Stimulated activated CD4-positive, alpha-beta T cell treated with anti-CD3 and anti-CD28 coated beads, Interleukin-4, amount 100 ng/mL, for 48 hours (primary cell): ENCODE results near the gene STT3B.
"Not testable (repeated sequence)": the region's sequence is repeated elsewhere in the genome, so short reads cannot be mapped to it uniquely, and the experiment has no call there.

Experiments used
- DNase-seq, 2 donors: peaks; one replicate each; pipeline ENCODE4 v3.0.0-alpha.2; 2020; ENCODE audit warnings: low read depth in 2 of 2

The STT3B gene

DNA sequence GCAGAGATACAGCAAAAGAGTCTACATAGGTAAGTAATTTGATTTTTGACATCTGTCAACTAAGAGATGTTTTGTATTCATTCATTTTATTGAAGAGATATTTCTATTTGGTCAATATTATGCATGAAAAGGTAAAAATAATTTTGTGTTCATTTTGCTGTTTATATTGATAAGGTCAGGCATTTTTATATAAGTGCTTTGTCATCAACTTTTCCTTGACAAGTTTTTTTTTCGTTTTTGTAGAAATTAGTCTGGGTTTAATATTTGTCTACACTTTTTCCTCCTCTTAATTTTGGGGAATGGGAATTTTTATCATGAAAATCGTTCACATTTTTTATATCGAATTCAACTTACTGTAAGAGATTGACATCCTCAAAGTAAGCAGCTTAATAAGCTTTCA is 67.7 kb downstream of the STT3B start:
- no peak for DNase-seq

DNA sequence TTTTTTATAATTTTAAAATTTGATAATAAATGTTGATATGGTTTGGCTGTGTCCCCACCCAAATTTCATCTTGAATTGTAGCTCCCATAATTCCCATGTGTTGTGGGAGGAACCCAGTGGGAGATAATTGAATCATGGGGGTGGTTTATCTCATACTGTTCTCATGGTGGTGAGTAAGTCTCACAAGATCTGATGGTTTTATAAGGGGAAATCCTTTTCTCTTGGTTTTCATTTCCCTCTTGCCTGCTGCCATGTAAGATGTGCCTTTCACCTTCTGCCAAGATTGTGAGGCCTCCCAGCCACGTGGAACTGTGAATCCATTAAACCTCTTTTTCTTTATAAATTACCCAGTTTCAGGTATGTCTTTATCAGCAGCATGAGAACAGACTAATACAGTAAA is 72.6 kb downstream of the STT3B start:
- not testable (repeated sequence) for DNase-seq

DNA sequence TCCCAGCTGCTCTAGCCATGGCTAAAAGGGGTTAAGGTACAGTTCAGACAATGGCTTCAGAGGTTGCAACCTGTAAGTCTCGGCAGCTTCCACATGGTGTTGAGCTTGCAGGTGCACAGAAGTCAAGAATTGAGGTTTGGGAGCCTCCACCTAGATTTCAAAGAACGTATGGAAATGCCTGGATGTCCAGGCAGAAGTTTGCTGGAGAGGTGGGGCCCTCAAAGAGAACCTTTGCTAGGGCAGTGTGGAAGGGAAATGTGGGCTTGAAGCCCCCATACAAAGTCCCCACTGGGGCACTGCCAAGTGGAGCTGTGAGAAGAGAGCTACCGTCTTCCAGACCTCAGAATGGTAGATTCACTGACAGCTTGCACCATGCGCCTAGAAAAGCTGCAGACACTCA is 73.7 kb downstream of the STT3B start:
- DNase-seq = no peak

DNA sequence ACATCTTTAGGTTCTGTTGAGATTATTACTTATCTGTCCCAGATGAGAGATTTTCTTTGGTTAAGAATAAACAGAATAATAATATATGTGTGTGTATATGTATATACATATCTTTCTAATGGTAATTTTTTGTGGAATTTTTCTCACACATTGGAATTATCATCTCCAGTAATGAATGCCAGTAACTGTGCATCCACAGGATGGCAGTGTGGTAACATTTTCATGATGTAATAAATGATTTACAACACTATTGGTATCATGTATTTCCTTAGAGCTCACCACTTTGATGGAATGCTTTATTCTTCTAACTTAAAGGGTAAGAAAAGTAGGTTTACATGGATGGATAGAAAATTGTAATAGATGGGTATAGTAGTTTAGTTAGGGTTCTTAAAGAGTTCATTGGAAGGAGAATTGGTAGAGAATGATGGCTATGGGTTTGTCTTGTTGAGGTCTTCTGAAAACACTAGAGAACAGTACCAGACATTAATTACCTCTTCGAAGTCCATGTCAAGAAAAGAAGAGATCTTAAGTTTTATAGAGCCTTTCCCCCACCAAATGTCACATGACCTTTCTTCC is 78.1 kb downstream of the STT3B start:
- DNase-seq = no peak

DNA sequence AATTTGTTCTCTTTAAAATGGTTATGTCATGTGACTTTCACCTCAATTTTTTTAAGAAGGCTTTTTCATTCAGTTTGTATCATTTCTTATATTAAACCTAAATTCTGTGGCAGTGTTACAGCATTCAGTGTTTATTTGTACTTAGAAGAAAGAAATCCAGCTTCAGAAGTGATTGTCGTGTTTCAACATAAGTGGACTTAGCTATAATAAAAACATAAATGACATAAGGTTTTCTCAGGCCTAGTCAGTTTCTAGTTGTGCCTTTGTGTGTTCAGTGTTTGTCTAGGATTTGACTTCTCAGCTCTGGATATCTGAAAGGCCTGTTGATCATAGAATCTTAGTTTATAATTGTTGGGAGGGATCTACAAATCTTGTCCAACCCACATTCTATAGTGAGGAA is 80.5 kb downstream of the STT3B start:
- no peak for DNase-seq

DNA sequence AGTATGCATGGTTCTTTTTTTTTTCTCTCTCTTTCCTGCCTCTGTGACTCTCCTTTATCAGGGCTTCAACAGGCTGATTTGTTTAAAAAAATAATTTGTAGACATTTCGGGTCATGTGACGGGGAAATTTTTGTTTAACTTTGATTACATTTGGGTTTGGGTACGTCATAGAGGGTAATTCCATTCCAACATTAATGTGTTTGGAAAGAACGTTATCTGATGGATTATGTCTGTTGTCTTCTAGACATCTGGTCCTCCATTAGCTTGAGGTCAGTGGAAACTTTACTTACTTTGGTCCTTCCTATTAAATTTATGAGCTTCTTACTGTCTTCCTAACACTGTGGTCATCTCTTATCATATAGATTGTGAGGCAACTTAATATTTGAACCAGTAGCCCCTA is 80.9 kb downstream of the STT3B start:
- DNase-seq = no peak

DNA sequence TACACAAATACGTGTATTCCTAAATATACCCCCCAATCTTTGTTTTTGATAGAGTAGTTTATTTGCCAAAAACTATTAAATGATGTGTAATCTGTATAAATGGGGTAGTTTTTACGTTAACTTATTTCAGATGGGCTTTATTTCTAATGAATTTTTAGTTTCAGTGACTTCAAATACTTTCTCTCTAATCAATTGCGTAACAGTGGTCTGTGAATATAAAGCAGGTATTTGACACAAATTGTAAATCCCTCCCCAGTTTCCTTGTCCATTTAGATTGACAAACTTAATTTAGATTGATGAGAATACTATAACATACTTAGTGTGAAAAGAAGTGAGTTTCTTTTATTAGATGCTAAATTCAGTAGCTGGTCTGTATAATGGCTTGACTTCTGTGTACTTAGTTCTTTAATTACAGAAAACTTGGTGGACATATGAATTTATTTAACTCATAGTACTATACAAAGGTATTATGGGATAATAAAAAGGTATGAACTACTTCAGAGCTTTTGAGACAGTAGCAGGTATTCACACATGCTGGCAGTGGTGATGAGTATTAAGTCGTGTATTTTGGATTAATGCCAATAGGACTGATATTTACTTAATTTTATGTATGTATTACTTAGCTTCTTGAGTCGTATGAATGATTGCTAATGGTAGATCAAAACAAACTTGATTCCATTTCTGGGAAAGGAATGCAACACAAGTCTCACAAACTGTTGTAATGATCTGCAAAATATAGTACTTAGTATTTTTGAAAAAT is 81.6 kb downstream of the STT3B start:
- no peak for DNase-seq

DNA sequence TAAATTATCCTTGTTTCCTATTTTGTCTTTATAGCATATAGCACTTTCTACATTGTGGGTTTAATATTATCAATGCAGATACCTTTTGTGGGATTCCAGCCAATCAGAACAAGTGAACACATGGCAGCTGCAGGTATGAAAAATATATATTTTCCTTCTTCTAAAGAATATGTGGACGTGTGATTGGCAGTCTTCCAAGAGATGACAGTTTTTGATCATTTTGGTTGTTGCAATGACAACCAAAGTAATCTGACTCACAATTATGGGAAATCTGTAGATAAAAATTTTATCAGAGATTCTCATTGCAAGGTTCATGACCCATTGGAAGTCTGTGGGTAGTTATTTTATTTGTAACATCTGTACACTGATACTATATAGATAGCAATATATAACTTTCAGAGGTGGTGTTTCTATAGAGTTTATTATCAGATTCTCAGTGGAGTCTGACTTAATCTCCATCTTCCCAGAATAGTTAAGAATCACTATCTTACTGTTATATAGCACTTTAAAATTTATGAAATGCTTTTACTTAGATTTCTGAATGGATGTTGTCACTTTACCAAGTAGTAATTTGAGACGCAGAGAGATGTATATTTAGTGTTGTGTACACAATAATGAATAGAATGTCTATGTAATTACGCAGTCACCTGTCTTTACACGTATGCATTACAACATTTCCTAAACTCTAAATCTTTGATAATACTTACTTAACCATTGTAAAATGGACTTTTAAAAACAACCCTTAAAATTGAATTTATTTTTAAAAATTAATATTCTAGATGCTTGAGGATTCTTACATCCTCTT is 82.5 kb downstream of the STT3B start:
- no peak for DNase-seq

DNA sequence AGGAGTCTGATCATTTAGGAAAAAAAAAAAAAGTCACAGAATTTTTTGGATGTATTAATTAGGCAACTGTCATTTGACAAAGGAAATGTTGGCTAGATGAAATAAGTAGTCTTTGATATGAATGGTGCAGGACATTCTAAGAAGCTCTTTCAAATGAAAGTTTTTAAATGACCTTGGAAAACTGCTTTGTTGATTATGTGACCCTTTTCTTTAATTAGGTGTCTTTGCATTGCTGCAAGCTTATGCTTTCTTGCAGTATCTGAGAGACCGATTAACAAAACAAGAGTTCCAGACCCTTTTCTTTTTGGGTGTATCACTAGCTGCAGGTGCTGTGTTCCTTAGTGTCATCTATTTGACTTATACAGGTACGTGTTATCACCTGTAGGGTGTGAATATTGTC is 84.0 kb downstream of the STT3B start:
- DNase-seq = no peak

DNA sequence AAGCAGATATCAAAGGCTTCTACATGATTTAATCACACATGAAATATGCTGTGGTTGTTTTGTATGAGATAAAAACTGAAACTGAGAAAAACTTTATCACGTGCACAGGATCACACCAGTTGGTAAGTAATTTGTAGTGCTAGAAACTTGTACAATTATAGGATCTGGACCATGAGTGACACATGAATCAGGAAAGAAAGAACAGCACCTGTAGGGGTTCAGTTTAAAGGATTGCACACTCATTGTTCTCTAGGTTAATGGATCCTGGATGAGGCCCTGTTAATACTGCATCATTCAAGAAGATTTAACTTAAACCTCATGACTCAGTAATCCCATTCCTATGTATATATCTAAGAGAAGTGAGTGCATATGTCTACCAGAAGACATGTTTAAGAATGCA is 87.9 kb downstream of the STT3B start:
- DNase-seq = no peak

DNA sequence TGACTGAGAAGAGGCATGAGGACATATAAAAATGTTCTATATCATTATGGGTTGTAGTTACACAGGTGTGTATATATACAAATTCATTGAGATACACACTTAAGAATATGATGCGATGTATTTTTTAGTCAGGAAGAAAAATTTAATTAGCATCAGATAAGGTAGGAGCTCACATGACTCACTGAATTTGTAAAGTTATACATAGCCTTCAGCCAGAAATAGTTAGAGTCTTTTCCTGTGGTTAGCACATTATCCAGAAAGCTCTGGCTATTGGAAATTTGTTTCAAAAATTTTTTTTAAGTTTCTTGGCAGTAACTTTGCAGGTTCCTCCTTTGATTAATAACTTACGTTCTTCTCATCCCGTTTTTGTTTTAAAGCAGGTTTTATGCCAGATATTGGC is 88.6 kb downstream of the STT3B start:
- no peak for DNase-seq

DNA sequence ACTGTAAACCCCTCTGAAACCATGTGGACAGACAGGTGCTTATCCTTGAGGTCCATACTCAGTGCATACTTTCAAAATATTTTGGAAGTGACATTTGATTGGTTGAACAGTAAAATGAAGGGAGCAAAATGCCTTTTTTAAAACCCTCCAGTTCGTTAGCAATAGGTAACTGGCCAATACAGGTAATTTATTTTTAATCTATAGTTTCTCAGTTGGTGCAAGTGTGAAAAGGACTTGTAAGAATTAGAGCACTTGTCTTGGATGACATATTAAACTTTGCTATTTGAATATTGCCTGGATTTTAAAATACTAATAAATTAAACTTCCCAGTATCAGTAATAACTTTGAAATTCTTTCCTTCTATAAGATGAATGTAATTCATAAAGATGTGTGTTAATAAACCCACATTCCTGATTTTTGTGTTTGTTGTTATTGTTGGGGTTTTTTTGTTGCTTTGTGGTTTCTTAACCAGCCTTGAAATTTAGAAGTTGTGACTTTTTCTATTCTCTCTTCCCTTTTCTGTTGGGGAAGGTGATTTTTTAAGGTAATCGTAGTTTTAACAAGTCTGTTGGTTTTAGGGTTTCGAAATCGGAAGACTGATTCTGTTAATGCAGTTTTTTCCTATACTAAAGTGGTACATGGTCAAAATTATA is 90.0 kb downstream of the STT3B start:
- DNase-seq = no peak

DNA sequence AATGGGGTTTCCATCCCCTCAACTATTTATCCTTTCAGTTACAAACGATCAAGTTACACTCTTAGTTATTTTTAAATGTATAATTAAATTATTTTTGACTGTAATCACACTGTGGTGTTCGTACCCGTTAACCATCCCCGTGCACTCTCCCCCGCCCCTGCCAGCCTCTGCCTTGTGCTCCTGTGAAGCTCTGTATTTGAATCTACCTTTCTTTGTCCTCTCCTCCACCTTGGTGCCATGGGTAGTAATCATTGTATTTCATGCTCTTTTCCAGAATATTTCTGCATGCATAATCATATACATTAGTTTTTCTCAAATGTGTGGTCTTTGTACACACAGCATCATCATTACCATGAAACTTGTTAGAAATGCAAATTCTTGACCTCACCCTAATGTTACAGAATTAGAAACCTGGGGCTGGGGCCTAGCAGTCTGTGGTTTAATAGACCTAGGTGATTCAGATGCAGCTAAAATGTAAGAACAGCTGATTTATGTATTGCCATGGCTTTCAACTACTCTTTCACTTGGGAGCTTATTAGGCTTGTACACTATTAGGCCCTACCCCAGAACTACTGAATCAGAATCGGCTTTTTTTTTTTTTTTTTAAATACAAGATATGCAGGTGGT is 91.5 kb downstream of the STT3B start:
- no peak for DNase-seq

DNA sequence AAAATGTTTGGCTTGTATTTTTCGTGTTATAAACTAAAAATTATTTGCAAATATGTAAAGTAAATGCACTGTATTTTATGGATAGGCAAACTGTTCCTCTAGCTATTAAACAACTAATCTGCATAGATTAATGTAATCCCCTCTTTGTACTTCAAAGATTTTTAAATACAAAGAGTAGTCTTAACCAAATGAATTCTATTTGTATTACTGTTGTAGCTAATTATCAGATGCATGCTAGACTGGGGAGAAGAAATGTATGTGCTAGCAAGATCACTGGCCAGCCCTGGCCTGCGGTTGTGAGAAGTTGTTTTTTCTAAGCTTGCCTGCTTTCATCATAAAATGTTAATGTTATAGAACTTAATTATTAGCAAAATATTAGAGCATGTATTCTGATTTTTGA is 92.6 kb downstream of the STT3B start:
- DNase-seq = no peak

DNA sequence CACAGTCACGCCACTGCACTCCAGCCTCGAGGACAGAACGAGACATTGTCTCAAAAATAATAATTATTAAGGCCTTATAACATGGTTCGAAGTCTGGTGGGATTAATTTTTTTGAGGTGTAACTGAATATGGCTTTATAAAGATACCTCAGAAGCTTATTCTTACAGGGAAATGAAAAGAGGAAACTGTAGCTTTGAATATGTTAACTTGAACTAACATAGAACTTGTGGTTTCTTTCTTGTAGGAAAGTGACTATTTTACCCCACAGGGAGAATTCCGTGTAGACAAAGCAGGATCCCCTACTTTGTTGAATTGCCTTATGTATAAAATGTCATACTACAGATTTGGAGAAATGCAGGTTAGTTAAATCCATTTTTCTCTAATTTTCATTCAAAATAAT is 96.3 kb downstream of the STT3B start:
- no peak for DNase-seq

DNA sequence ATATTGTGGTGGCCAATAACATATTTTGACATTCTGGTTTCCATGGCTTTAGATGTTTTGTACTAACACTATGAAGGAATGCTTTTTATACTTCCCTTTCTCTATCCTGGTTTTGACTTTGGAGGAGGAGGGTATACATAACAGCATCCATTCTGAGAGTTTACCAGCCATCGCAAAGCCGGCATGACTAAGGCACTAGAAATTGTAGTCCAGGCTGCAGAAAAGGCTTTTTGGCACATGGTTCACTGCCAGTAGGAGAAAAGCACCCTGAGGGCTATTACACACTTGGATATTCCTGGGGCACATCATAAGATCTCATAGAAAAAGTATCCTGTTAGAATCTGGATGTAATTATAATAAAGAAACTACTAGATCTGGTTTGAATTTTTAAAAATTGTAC is 101.8 kb downstream of the STT3B start:
- no peak for DNase-seq

DNA sequence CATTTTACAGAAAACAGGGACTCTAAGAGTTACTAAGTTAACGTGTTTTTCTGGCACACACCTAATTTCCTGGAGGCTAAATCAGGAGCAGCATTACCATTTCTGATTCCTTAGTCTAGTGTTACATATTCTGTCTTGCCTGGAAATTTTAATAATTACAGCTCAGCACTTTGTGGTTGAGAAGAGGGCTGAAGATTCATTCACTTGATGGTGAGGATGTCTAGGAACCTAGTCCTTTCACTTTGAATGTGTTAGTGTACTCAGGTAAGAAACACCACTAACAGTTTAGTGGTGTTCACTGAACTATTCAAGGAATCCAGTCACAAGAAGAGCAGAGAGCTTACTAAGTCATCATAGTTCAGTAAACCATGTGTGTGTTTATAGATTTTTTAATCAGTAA is 102.8 kb downstream of the STT3B start:
- no peak for DNase-seq

DNA sequence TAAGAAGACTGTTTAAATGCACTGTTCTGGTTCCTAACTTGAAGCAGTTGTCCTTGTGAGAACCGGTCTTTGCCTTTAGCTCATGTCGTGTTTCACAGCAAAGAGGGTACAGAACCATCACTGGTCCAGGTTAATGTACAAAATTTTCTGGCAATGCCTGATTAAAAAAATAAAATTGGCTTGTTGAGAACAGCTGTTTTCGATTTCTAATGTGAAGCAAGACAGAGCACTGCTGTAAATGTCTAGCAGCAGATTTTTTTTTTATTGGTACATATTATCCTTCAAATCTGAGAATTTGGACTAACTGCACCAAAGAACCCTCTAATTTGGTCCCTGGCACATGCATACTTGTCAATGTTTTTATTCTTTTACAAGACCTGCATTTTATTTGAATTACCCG is 103.3 kb downstream of the STT3B start:
- no peak for DNase-seq

DNA sequence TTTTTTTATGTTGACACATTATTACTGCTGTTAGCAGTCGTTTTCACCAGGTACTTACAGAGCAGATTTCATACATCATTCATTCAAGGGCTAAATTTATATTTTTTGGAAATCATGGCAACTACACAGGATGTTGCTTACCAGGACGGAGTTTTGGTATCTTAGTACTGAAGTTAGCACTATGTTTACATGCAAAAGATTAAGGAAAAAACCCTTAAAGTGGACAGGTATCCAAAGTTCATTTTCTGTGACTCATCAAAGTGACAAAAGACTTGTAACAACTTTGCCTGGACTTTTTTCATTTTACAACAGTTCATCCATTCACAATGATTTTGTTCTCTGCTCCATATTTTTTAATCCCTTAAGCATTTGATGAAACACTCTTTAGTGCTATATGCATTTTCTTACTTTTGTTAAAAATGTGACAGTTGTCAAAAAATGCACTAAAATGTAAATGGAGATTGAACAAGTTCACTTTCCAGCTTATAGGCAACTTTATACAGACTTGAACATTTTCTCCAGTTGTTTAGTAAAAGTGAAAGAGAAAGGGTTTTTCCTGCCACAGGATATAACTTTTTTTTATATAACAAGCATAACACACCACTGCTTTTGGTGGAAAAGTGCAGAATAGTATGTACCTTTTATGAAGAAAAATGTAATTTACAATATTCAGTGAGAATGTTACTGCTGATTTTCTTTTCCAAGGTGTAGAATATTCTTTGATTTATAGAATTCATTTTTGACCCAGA is 104.1 kb downstream of the STT3B start:
- no peak for DNase-seq

DNA sequence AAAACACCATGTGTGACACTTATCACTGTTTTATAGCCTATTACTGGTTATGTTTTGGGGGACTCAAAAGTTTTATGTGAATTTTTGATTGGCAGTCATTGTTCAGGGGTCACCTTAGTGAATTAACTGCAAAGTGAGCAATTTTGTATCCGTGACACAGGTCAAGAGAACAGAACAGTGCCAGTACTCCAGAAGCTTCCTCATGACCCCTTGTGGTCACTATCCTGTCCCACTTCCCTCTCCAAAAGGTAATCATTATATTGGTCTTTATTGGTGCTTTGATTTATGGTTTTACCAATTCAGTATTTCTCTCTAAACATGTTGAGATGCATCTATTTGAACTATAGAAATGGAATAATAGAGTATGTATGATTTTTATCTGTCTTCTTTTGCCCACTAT is 107.1 kb downstream of the STT3B start:
- no peak for DNase-seq

DNA sequence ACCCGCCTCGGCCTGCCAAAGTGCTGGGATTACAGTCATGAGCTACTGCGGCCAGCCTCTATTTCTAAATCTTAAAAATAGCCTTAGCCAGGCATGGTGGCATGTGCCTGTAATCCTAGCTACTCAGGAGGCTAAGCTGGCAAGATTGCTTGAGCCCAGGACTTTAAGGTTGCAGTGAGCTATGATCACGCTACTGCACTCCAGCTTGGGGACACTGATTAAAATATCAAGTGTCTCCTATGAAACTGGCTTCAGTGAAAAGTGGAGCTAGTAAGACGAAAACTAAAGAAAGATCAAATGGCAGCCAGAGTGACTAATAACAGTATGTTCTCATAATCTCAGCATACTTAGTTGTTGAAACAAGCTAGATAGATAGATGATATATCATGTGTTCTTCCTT is 112.5 kb downstream of the STT3B start:
- no peak for DNase-seq
